ENCODE results near the gene MED8. TPM values are rescaled to one million over a fixed set of nuclear protein-coding genes. Genes with fewer than 3 reads are reported as not detected.

The MED8 gene
- total and polyA plus RNA-seq, 12 donors = 17.3 to 79.1 (median 32.3) TPM

- Histone ChIP-seq H3K27me3 (no peaks in the 10 kb centered on the region), H3K27ac (peak overlapping the region in 3 of 5 donors; percentile 56 to 88 (median 83)), H3K9me3 (replicated peaks in 1 of 3) (no peaks in the 10 kb centered on the region), H3K4me1 (replicated peaks in 1 of 2) (peaks cover 16 to 27% of the 10 kb centered on the region in 2 donors), H3K36me3 (replicated peaks in 1 of 2) (peaks cover 0 to 41% of the 10 kb centered on the region in 2 donors), H3K4me3 (peak overlapping the region in 1 of 4 donors; percentile 65)
- TF ChIP-seq POLR2A (IDR thresholded peaks at IDR 0.05) = no peak
- no peak for TF ChIP-seq CTCF (IDR thresholded peaks at IDR 0.05)
- no peak for DNase-seq
- 32 to 46% (median 38%) methylated on average over 3 of the region's 3 CpGs for WGBS, 4 donors
- intact Hi-C loops (cut with DNase I) = no loop called here
Measured at GRCh38 chr1:43388613-43389012, 987 bp downstream of the MED8 start.

GRCh38 chr1:43387976-43388599, 1.5 kb downstream of the MED8 start:
- Histone ChIP-seq H3K4me1 (replicated peaks in 1 of 2) (peaks cover 16 to 27% of the 10 kb centered on the region in 2 donors), H3K9me3 (replicated peaks in 1 of 3) (no peaks in the 10 kb centered on the region), H3K4me3 (no peak overlapping the region), H3K27ac (no peak overlapping the region), H3K36me3 (replicated peaks in 1 of 2) (peaks cover 0 to 47% of the 10 kb centered on the region in 2 donors), H3K27me3 (no peaks in the 10 kb centered on the region)
- TF ChIP-seq POLR2A (IDR thresholded peaks at IDR 0.05) (no peak), CTCF (IDR thresholded peaks at IDR 0.05) (no peak)
- WGBS, 4 donors = 51 to 65% (median 60%) methylated on average over 4 of the region's 4 CpGs
- DNase-seq = no peak
- intact Hi-C loops (cut with DNase I) = no loop called here

GRCh38 chr1:43386676-43387075, 2.9 kb downstream of the MED8 start:
- H3K4me1 ChIP-seq (replicated peaks in 1 of 2) = peaks cover 16 to 39% of the 10 kb centered on the region in 2 donors
- H3K9me3 ChIP-seq (replicated peaks in 1 of 3) = no peaks in the 10 kb centered on the region
- no peak overlapping the region for H3K27ac ChIP-seq
- TF ChIP-seq POLR2A (IDR thresholded peaks at IDR 0.05) = no peak
- TF ChIP-seq CTCF (IDR thresholded peaks at IDR 0.05) = no peak
- intact Hi-C loops (cut with DNase I) = no loop called here
- peaks cover 0 to 53% of the 10 kb centered on the region in 2 donors for H3K36me3 ChIP-seq (replicated peaks in 1 of 2)
- WGBS, 4 donors = 90 to 94% (median 92%) methylated on average over 6 of the region's 6 CpGs
- H3K27me3 ChIP-seq = no peaks in the 10 kb centered on the region
- H3K4me3 ChIP-seq = no peak overlapping the region
- DNase-seq = no peak

- WGBS, 4 donors = 92 to 96% (median 95%) methylated on average over 2 of the region's 2 CpGs
- intact Hi-C loops (cut with DNase I) = no loop called here
- TF ChIP-seq CTCF (IDR thresholded peaks at IDR 0.05) = peak in 1 of 6 experiments; percentile 11
- no peak for TF ChIP-seq POLR2A (IDR thresholded peaks at IDR 0.05)
- H3K36me3 ChIP-seq (replicated peaks in 1 of 2) = peaks cover 0 to 57% of the 10 kb centered on the region in 2 donors
- DNase-seq = no peak
- peaks cover 4 to 22% of the 10 kb centered on the region in 2 donors for H3K4me1 ChIP-seq (replicated peaks in 1 of 2)
- no peak overlapping the region for H3K27ac ChIP-seq
- H3K9me3 ChIP-seq (replicated peaks in 1 of 3) = no peaks in the 10 kb centered on the region
- H3K27me3 ChIP-seq = no peaks in the 10 kb centered on the region
- H3K4me3 ChIP-seq = no peak overlapping the region
Measured at GRCh38 chr1:43383449-43383848, 6.2 kb downstream of the MED8 start.
